Heart right ventricle (tissue), 16 donors: ENCODE results near the gene LYRM2. TPM values are rescaled to one million over a fixed set of nuclear protein-coding genes. Genes with fewer than 3 reads are reported as not detected.

Source experiments
- ATAC-seq, 8 donors: fragments of 200-7000 bp; cut with Tn5 transposase; one replicate each; pipeline ENCODE4 v1.9.1; 2020; ENCODE audit warnings: mild to moderate bottlenecking in 8 of 8, moderate library complexity in 8 of 8, moderate number of reproducible peaks in 1 of 8
- DNase-seq, 2 donors: peaks; one replicate each; pipeline ENCODE4 v3.0.0-alpha.2; 2020
- H3K27ac ChIP-seq, 10 donors: fragments of 200-600 bp; sonication (generic) in 2 of 10; one replicate each; pipeline versions ENCODE4 v1.5.0 to v1.8.0; 2020 to 2022; ENCODE audit warnings: mild to moderate bottlenecking in 3 of 10
- H3K27me3 ChIP-seq, 7 donors: fragments of 200-600 bp; one replicate each; pipeline ENCODE4 v1.8.0; 2021 to 2022; ENCODE audit warnings: mild to moderate bottlenecking in 2 of 7
- H3K36me3 ChIP-seq, 9 donors: fragments of 200-600 bp; sonication (generic) in 1 of 9; one replicate each; pipeline versions ENCODE4 v1.5.0 to v1.8.0; 2020 to 2022; ENCODE audit warnings: mild to moderate bottlenecking in 2 of 9
- H3K4me1 ChIP-seq, 9 donors: fragments of 200-600 bp; sonication (generic) in 1 of 9; one replicate each; pipeline versions ENCODE4 v1.5.0 to v1.8.0; 2020 to 2022; ENCODE audit warnings: mild to moderate bottlenecking in 4 of 9
- H3K4me3 ChIP-seq, 10 donors: fragments of 200-600 bp; sonication (generic) in 2 of 10; one replicate each; pipeline versions ENCODE4 v1.5.0 to v1.8.0; 2020 to 2022; ENCODE audit warnings: mild to moderate bottlenecking in 7 of 10, moderate library complexity in 2 of 10
- H3K9me3 ChIP-seq, 11 donors: fragments of 200-600 bp in 10 of 11; sonication (generic) in 2 of 11; one replicate each; pipeline versions ENCODE4 v1.5.0 to v1.8.0; 2013 to 2022; ENCODE audit warnings: mild to moderate bottlenecking in 2 of 11, control low read depth in 1 of 11, moderate library complexity in 1 of 11
- CTCF ChIP-seq, 9 donors: fragments of 200-600 bp; sonication (generic) in 2 of 9; IDR thresholded peaks; one replicate each; pipeline versions ENCODE4 v1.5.0 to v1.8.0; 2021 to 2022; ENCODE audit warnings: antibody characterized with exemption in 9 of 9, mild to moderate bottlenecking in 5 of 9, moderate library complexity in 1 of 9
- WGBS, 2 donors: extraction: QIAGEN DNeasy Blood & Tissue Kit; methylation state at CpG; one replicate each; pipeline ENCODE4 v1.1.7; 2013; ENCODE audit warnings: inconsistent platforms in 1 of 2; 5-methylcytosine and 5-hydroxymethylcytosine counted together
- intact Hi-C, 10 donors: fragments of 100-400 bp; cut with DNase I; formaldehyde crosslinking; loops; one replicate each; pipeline versions ENCODE4 v1.11.1 to v1.14.2; 2022
- polyA plus RNA-seq, 2 donors: library from polyadenylated mRNA; stranded (reverse); fragments of 200-250 nt; gene quantifications; one replicate each; pipeline ENCODE4 v1.2.3, GENCODE V29; 2013
- total RNA-seq, 10 donors: library from RNA; stranded (reverse); fragmentation: NEBNext Ultra II Directional in 3 of 10; extraction: Animal tissue kit (Norgen Biotek cat#: 25700) in 3 of 10; gene quantifications; one replicate each; pipeline versions ENCODE4 v1.2.1 to v1.2.4, GENCODE V29; 2021 to 2023
- donor health status: Arrhythmogenic right ventricular cardiomyopathy.
- donor health status: ischemic (EF 13 %, LVEDD 7.1; RV severe dilation, severe dysfunction).
- donor health status: healthy with polysubstance abuse.
- donor health status: DM: no; HTN: yes; CAD: no.
- donor health status: DM: no; HTN: no; CAD: no.
- donor health status: ischemic (EF 25% LVEDD 6.9; RV normal size, moderate dysfunction).
- donor health status: ischemic (EF 25% LVEDD 5.7; RV mildly dilated, moderate dysfunction).
- donor health status: healthy.
- donor health status: DM: yes; HTN: yes; CAD: no.
- donor health status: Ischemic cardiomyopathy.
- donor health status: ischemic (EF 35%, LVEDD 5.7; RV mildly dilated, moderate dysfunction).
- donor health status: nonischemic (EF 11% LVEDD 7.7; RV severe dilation, severe dysfunction).
- donor health status: DM: yes; HTN: yes; CAD: no.
- donor health status: PGD.
- donor health status: ischemic (EF 29% LVEDD 5.4; RV normal size, mild dysfunction).
- donor health status: nonischemic (EF 23%, LVEDD 6.1; RV moderate dilation, normal function).

Gene LYRM2
- total and polyA plus RNA-seq, 12 donors, result 10.9 to 58.2 (median 46.8) TPM

DNA sequence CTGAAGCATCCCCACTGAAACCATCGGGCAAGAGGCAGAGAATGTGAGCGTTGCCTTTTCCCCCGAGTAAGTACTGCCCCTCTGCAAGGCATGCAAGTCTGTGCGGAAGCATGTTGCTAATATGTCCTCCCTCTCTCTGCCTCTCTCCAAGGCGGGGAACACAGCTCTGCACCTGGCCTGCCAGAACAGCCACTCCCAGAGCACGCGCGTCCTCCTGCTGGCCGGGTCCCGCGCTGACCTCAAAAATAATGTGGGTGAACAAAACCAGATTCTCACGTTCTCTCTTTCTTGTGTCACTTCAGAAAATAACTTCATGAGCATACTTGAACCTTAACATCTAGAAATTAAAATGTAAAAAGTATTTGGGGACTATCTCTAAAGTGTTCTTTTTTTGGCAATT is 26.4 kb downstream of the LYRM2 start:
- 93 to 94% methylated on average over 12 of the region's 12 CpGs for WGBS, 2 donors
- no peaks in the 10 kb centered on the region for H3K4me1 ChIP-seq
- no peak overlapping the region for H3K27ac ChIP-seq
- no peak for DNase-seq
- H3K36me3 ChIP-seq, result peaks cover 0 to 36% (median 0%) of the 10 kb centered on the region in 9 donors
- intact Hi-C loops, result loop anchor here in 6 of 10 donors (5.0 to 10.0 kb wide), 4 partner anchors 180 to 637 kb away; partner anchors contain the start of gene ANKRD6 (in 3 of the 6)
- no peak for TF ChIP-seq CTCF (IDR thresholded peaks at IDR 0.05)
- ATAC-seq, result no peak
- H3K4me3 ChIP-seq, result no peak overlapping the region
- H3K27me3 ChIP-seq, result no peaks in the 10 kb centered on the region
- no peaks in the 10 kb centered on the region for H3K9me3 ChIP-seq

- Histone ChIP-seq H3K27ac (no peak overlapping the region), H3K4me3 (no peak overlapping the region), H3K36me3 (peaks cover 0 to 31% (median 0%) of the 10 kb centered on the region in 9 donors), H3K27me3 (no peaks in the 10 kb centered on the region), H3K4me1 (no peaks in the 10 kb centered on the region), H3K9me3 (no peaks in the 10 kb centered on the region)
- no peak for TF ChIP-seq CTCF (IDR thresholded peaks at IDR 0.05)
- ATAC-seq, result no peak
- intact Hi-C loops, result loop anchor here in 6 of 10 donors (5.0 to 10.0 kb wide), 4 partner anchors 179 to 637 kb away; partner anchors contain the start of gene ANKRD6 (in 3 of the 6)
- no peak for DNase-seq
Measured at GRCh38 chr6:89611666-89612065, 26.9 kb downstream of the LYRM2 start.

GRCh38 chr6:89610149-89610642 is 28.4 kb downstream of the LYRM2 start:
- ATAC-seq (peak in 7 of 8 donors; percentile 59 to 84 (median 77)), DNase-seq (peak; percentile 67 to 74)
- H3K27me3 ChIP-seq, result no peaks in the 10 kb centered on the region
- H3K4me3 ChIP-seq, result no peak overlapping the region
- no peaks in the 10 kb centered on the region for H3K9me3 ChIP-seq
- H3K36me3 ChIP-seq, result peaks cover 0 to 38% (median 0%) of the 10 kb centered on the region in 9 donors
- no peaks in the 10 kb centered on the region for H3K4me1 ChIP-seq
- 44 to 51% methylated on average over 11 of the region's 11 CpGs for whole genome bisulfite sequencing, 2 donors
- TF ChIP-seq CTCF (IDR thresholded peaks at IDR 0.05), result peak; percentile 61 to 91 (median 87)
- no peak overlapping the region for H3K27ac ChIP-seq
- intact Hi-C loops, result loop anchor here in 8 of 10 donors (1.0 to 10.0 kb wide), 7 partner anchors 175 to 635 kb away; partner anchors contain the start of gene ANKRD6 (in 6 of the 8)

DNA sequence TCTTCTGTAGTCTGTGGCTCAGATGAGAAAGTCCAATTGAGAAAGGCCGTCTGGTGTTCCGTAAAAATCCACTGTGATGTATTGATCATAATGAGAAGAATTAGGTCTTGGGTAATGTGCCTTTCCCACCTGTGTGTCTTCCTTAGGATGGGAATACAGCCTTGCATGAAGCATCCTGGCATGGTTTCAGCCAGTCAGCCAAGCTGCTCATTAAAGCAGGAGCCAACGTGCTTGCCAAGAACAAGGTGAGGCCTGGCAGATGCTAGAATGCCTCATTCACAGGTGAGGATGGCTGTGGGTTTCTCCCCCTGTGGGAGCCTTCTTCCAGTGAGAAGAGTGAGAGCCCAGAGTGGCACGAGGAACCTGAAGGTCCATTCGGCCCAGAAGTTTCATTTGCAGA is 32.7 kb downstream of the LYRM2 start:
- no peak for TF ChIP-seq CTCF (IDR thresholded peaks at IDR 0.05)
- intact Hi-C loops, result no loop called here
- WGBS, 2 donors, result 93 to 94% methylated on average over 5 of the region's 5 CpGs
- ATAC-seq (no peak), DNase-seq (no peak)
- no peaks in the 10 kb centered on the region for H3K27me3 ChIP-seq
- H3K4me3 ChIP-seq, result no peak overlapping the region
- H3K36me3 ChIP-seq, result peaks cover 0 to 31% (median 0%) of the 10 kb centered on the region in 9 donors
- H3K4me1 ChIP-seq, result no peaks in the 10 kb centered on the region
- H3K27ac ChIP-seq, result no peak overlapping the region
- no peaks in the 10 kb centered on the region for H3K9me3 ChIP-seq
